GM12878 (cell line): ENCODE results near the gene GRIK2. TPM values are rescaled to one million over a fixed set of nuclear protein-coding genes. Genes with fewer than 3 reads are reported as not detected.

ENCODE experiments used
- ATAC-seq: fragments of 200-7000 bp; cut with Tn5 transposase; 3 replicates; pipeline ENCODE4 v1.9.1; 2020; ENCODE audit warnings: mild to moderate bottlenecking, moderate library complexity
- BruUV-seq: library from RNA; stranded (reverse); fragments of 400-500 nt; replicated peaks from 2 replicates; lab custom pipeline; 2021; lab: Mats Ljungman, UMichigan
- CTCF ChIA-PET: fragments of 300-600 bp; sonication (Branson Sonifier 250); formaldehyde crosslinking; extraction: SDS; loops from one replicate; lab custom pipeline; 2021; ENCODE audit warnings: inconsistent platforms; lab: Yijun Ruan, JAX
- POLR2A ChIA-PET: fragments of 350-600 bp; formaldehyde crosslinking; extraction: SDS; loops from one replicate; lab custom pipeline; 2021; ENCODE audit warnings: inconsistent platforms; lab: Charles Lee
- RAD21 ChIA-PET: fragments of 300-600 bp; sonication (Branson Sonifier 250); formaldehyde crosslinking; loops from one replicate; lab custom pipeline; 2023; ENCODE audit warnings: antibody characterized with exemption; ENCODE audit not compliant: unreplicated experiment; lab: Charles Lee
- SMC1A ChIA-PET: fragments of 300-600 bp; sonication (Branson Sonifier 250); formaldehyde crosslinking; loops from one replicate; lab custom pipeline; 2023; ENCODE audit not compliant: unreplicated experiment, uncharacterized antibody; lab: Charles Lee
- DNase-seq: peaks from one replicate; pipeline ENCODE4 v3.0.0-alpha.2; 2011; ENCODE audit warnings: low read depth, low spot score
- FAIRE-seq: peaks from 3 replicates; lab custom pipeline; 2011; peaks lifted over from hg19 to GRCh38; lab: Jason Lieb, UNC
- H2AFZ ChIP-seq: 2 replicates; pipeline ENCODE4 v1.6.0; 2011; ENCODE audit warnings: low read depth, low read length, control low read depth; ENCODE audit not compliant: control insufficient read depth
- H3K27ac ChIP-seq: 2 replicates; pipeline ENCODE4 v1.5.1; 2011; ENCODE audit warnings: control low read depth; ENCODE audit not compliant: control insufficient read depth, insufficient read depth
- H3K27me3 ChIP-seq, 2 experiments: replicated peaks in 1 of 2; 2 replicates each; pipeline versions ENCODE4 v1.6.0 to v1.6.1; 2011; ENCODE audit warnings: low read length in 1 of 2; ENCODE audit not compliant: control insufficient read depth in 2 of 2, insufficient read depth in 2 of 2
- H3K36me3 ChIP-seq, 2 experiments: 2 replicates each; pipeline ENCODE4 v1.5.1; 2011; ENCODE audit warnings: low read length in 1 of 2; ENCODE audit not compliant: control insufficient read depth in 2 of 2, insufficient read depth in 2 of 2
- H3K4me1 ChIP-seq: 2 replicates; pipeline ENCODE4 v1.6.1; 2011; ENCODE audit warnings: mild to moderate bottlenecking, low read length, moderate library complexity, mixed read lengths; ENCODE audit not compliant: control insufficient read depth, insufficient read depth
- H3K4me2 ChIP-seq: 2 replicates; pipeline ENCODE4 v1.6.0; 2011; ENCODE audit warnings: control low read depth; ENCODE audit not compliant: control insufficient read depth, insufficient read depth
- H3K4me3 ChIP-seq: fragments of 200-600 bp; sonication (generic); 2 replicates; pipeline ENCODE4 v1.5.1; 2016
- H3K79me2 ChIP-seq: 2 replicates; pipeline ENCODE4 v1.6.0; 2011; ENCODE audit warnings: low read length; ENCODE audit not compliant: control insufficient read depth, insufficient read depth
- H3K9ac ChIP-seq: 2 replicates; pipeline ENCODE4 v1.8.0; 2011; ENCODE audit warnings: low read length, control low read depth, mixed read lengths; ENCODE audit not compliant: control insufficient read depth, insufficient read depth
- H3K9me3 ChIP-seq: replicated peaks from 3 replicates; pipeline ENCODE4 v1.5.1; 2011; ENCODE audit warnings: mild to moderate bottlenecking, low read length; ENCODE audit not compliant: control insufficient read depth, insufficient read depth
- H4K20me1 ChIP-seq: 2 replicates; pipeline ENCODE4 v1.6.0; 2011; ENCODE audit not compliant: control insufficient read depth, insufficient read depth
- ASH2L ChIP-seq: fragments of 300-600, 200-600 bp; sonication (generic); IDR thresholded peaks from 2 replicates; pipeline ENCODE4 v1.6.1; 2017; ENCODE audit warnings: low read depth, mild to moderate bottlenecking, borderline replicate concordance
- ATF3 ChIP-seq: IDR thresholded peaks from 2 replicates; pipeline ENCODE4 v1.6.1; 2011; ENCODE audit warnings: low read depth, mild to moderate bottlenecking, low read length, moderate library complexity, borderline replicate concordance; ENCODE audit errors: extremely low read depth
- ETV6 ChIP-seq, 2 experiments: fragments of 450-650 bp in 1 of 2; IDR thresholded peaks in 1 of 2; conservative IDR thresholded peaks in 1 of 2; 2 replicates each; pipeline ENCODE4 v1.6.1; 2014; ENCODE audit warnings: antibody characterized with exemption in 1 of 2, borderline replicate concordance in 1 of 2, low read depth in 1 of 2, mild to moderate bottlenecking in 1 of 2, moderate library complexity in 1 of 2
- EZH2 ChIP-seq: IDR thresholded peaks from 2 replicates; pipeline ENCODE4 v1.6.1; 2012; ENCODE audit warnings: low read depth, mild to moderate bottlenecking, control low read depth, inconsistent platforms, low read length, borderline replicate concordance; ENCODE audit not compliant: control insufficient read depth
- KDM1A ChIP-seq: fragments of 200-600 bp; sonication (generic); IDR thresholded peaks from 2 replicates; pipeline ENCODE4 v1.6.1; 2016; ENCODE audit warnings: borderline replicate concordance
- NR2C2 ChIP-seq: IDR thresholded peaks from 2 replicates; pipeline ENCODE4 v1.6.1; 2011; ENCODE audit warnings: borderline replicate concordance, low read depth; ENCODE audit not compliant: control insufficient read depth, insufficient read length
- PML ChIP-seq: IDR thresholded peaks from 2 replicates; pipeline ENCODE4 v1.6.1; 2012; ENCODE audit warnings: low read length, inconsistent platforms
- RCOR1 ChIP-seq: conservative IDR thresholded peaks from 2 replicates; pipeline ENCODE4 v1.6.1; 2012; ENCODE audit warnings: low read depth, low read length, improper control_type of control experiment
- SREBF1 ChIP-seq: IDR thresholded peaks from 2 replicates; pipeline ENCODE4 v1.6.1; 2012; ENCODE audit warnings: mild to moderate bottlenecking, low read length
- YY1 ChIP-seq: IDR thresholded peaks from 2 replicates; pipeline ENCODE4 v1.6.1; 2011; ENCODE audit warnings: low read depth, mild to moderate bottlenecking, low read length
- ZNF207 ChIP-seq: fragments of 450-650 bp; IDR thresholded peaks from 2 replicates; pipeline ENCODE4 v1.6.1; 2014; ENCODE audit warnings: antibody characterized with exemption, mild to moderate bottlenecking, borderline replicate concordance
- ZZZ3 ChIP-seq: IDR thresholded peaks from 2 replicates; pipeline ENCODE4 v1.6.1; 2011; ENCODE audit warnings: low read depth; ENCODE audit not compliant: control insufficient read depth, insufficient read length
- WGBS: methylation state at CpG from one replicate; pipeline ENCODE4 v1.1.6; 2016; ENCODE audit warnings: low lambda C conversion rate; ENCODE audit not compliant: insufficient replicate concordance, insufficient coverage; ENCODE audit errors: missing lambda C conversion rate; 5-methylcytosine and 5-hydroxymethylcytosine counted together
- in situ Hi-C: fragments of 300-500 bp; cut with MboI; formaldehyde crosslinking; loops from 9 replicates; pipeline ENCODE4 v1.14.3; 2018; ENCODE audit warnings: mixed read lengths
- intact Hi-C: fragments of 100-400 bp; cut with micrococcal nuclease; formaldehyde crosslinking; loops from one replicate; pipeline ENCODE4 v1.14.2; 2022; ENCODE audit not compliant: unreplicated experiment
- polyA plus RNA-seq, 11 experiments: library from polyadenylated mRNA; depleted of rRNA in 4 of 11; unstranded in 6 of 11; stranded (reverse) in 5 of 11; fragments of >200 nt; fragmentation: Nextera tagmentation in 4 of 11; fragmentation: Illumina TruSeq in 1 of 11; extraction: Ambion mirVana in 4 of 11; extraction: Trizol in 1 of 11; gene quantifications; 1 replicate in 1 of 11; 2 replicates in 10 of 11; pipeline versions ENCODE4 v1.2.1 to v1.2.3, GENCODE V29; 2011 to 2016; ENCODE audit warnings: inconsistent platforms in 2 of 11, missing spikeins in 2 of 11, low read depth in 1 of 11
- total RNA-seq, 4 experiments: library from RNA; depleted of rRNA in 3 of 4; stranded (reverse); fragments of >200 nt in 3 of 4; fragmentation: Illumina TruSeq in 1 of 4; extraction: Trizol in 1 of 4; gene quantifications; 2 replicates each; pipeline versions ENCODE4 v1.2.1 to v1.2.3, GENCODE V29; 2013 to 2021
- TF ChIP-seq, protein P1 (sequence below): fragments of 150-350 bp; IDR thresholded peaks from 2 replicates; pipeline ENCODE4 v1.6.1; 2016; ENCODE audit warnings: low read depth, low read length

GRIK2 gene
- total and polyA plus RNA-seq, 10 of the 15 experiments (the other 5 are each of a cell fraction or from before 2014, with no cell fraction given) = not detected

DNA sequence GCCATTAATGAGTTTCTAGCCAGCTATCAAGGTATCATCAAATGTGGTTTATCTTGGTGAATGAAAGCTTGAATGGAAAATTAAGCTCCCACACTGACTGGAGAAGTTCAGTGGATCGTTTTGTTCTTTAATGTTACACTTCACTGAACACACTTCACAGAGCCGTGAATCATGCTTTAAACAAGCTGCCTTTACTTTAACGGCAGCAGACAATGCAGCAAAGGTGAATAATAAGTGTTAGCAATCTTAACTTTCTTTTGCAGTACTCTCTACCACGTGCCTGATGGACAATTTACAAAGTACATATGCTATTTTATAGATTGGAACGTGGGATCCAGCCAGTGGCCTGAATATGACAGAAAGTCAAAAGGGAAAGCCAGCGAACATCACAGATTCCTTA is 424.5 kb downstream of the GRIK2 start:
- ChIA-PET POLR2A (no interaction called here), RAD21 (no interaction called here), CTCF (interaction anchor here (0.8 kb wide), 1 partner anchor 30 kb away, joined by 3 read pairs; no protein-coding TSS in a partner anchor), SMC1A (interaction anchor here (0.9 to 1.0 kb wide), 2 partner anchors 11 to 59 kb away, joined by 3 read pairs; no protein-coding TSS in a partner anchor)
- H2AFZ ChIP-seq = no peak overlapping the region
- H3K27me3 ChIP-seq = no peaks in the 10 kb centered on the region
- TF ChIP-seq ASH2L (no peak), PML (no peak), YY1 (no peak), ZNF207 (no peak), ETV6 (conservative IDR thresholded peaks at IDR 0.05 in 1 of 2, IDR thresholded peaks at IDR 0.05 in 1 of 2; ENCODE audit: borderline replicate concordance in 1 of 2, low read depth in 1 of 2) (no peak), RCOR1 (no peak), SREBF1 (no peak), ATF3 (no peak), NR2C2 (no peak), KDM1A (no peak), ZZZ3 (no peak), EZH2 (no peak)
- TF ChIP-seq, protein P1, sequence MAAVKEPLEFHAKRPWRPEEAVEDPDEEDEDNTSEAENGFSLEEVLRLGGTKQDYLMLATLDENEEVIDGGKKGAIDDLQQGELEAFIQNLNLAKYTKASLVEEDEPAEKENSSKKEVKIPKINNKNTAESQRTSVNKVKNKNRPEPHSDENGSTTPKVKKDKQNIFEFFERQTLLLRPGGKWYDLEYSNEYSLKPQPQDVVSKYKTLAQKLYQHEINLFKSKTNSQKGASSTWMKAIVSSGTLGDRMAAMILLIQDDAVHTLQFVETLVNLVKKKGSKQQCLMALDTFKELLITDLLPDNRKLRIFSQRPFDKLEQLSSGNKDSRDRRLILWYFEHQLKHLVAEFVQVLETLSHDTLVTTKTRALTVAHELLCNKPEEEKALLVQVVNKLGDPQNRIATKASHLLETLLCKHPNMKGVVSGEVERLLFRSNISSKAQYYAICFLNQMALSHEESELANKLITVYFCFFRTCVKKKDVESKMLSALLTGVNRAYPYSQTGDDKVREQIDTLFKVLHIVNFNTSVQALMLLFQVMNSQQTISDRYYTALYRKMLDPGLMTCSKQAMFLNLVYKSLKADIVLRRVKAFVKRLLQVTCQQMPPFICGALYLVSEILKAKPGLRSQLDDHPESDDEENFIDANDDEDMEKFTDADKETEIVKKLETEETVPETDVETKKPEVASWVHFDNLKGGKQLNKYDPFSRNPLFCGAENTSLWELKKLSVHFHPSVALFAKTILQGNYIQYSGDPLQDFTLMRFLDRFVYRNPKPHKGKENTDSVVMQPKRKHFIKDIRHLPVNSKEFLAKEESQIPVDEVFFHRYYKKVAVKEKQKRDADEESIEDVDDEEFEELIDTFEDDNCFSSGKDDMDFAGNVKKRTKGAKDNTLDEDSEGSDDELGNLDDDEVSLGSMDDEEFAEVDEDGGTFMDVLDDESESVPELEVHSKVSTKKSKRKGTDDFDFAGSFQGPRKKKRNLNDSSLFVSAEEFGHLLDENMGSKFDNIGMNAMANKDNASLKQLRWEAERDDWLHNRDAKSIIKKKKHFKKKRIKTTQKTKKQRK = no peak
- BruUV-seq = no TSS peak
- ATAC-seq (no peak), DNase-seq (no peak), FAIRE-seq (no peak)
- H3K4me3 ChIP-seq = no peak overlapping the region
- H3K4me2 ChIP-seq = no peak overlapping the region
- H4K20me1 ChIP-seq = no peaks in the 10 kb centered on the region
- intact Hi-C loops (no loop called here), in situ Hi-C loops (no loop called here)
- no peak overlapping the region for H3K9ac ChIP-seq
- H3K79me2 ChIP-seq = no peaks in the 10 kb centered on the region
- 16% methylated on average over 6 of the region's 6 CpGs for WGBS
- H3K36me3 ChIP-seq = no peaks in the 10 kb centered on the region
- H3K27ac ChIP-seq = no peak overlapping the region
- H3K4me1 ChIP-seq = no peaks in the 10 kb centered on the region
- no peaks in the 10 kb centered on the region for H3K9me3 ChIP-seq
